PC-3 (cell line): Measurements from ENCODE around the gene COL25A1. TPM values are rescaled to one million over a fixed set of nuclear protein-coding genes. Genes with fewer than 3 reads are reported as not detected.

Source experiments
- ATAC-seq: fragments of 200-7000 bp; cut with Tn5 transposase; 2 replicates; pipeline ENCODE4 v1.9.1; 2020; ENCODE audit warnings: mild to moderate bottlenecking, moderate library complexity
- BruUV-seq: library from RNA; stranded (reverse); fragments of 400-500 nt; replicated peaks from 2 replicates; lab custom pipeline; 2021; lab: Mats Ljungman, UMichigan
- CTCF ChIA-PET: fragments of 300-600 bp; sonication (Branson Sonifier 250); formaldehyde crosslinking; loops from one replicate; lab custom pipeline; 2022; ENCODE audit warnings: antibody characterized with exemption; lab: Charles Lee
- POLR2A ChIA-PET: fragments of 300-600 bp; sonication (Branson Sonifier 250); formaldehyde crosslinking; loops from one replicate; lab custom pipeline; 2022; ENCODE audit warnings: antibody characterized with exemption; ENCODE audit not compliant: unreplicated experiment; lab: Charles Lee
- DNase-seq: peaks from one replicate; pipeline ENCODE4 v3.0.0-alpha.2; 2015
- H2AFZ ChIP-seq: fragments of 300-600 bp; sonication (generic); 2 replicates; pipeline ENCODE4 v1.6.0; 2016; ENCODE audit warnings: antibody characterized with exemption, low read length
- H3F3A ChIP-seq: fragments of 300-600 bp; sonication (generic); one replicate; pipeline ENCODE4 v1.6.0; 2017; ENCODE audit warnings: antibody characterized with exemption, low read length, control low read depth, mild to moderate bottlenecking; ENCODE audit not compliant: unreplicated experiment
- H3K27ac ChIP-seq: fragments of 300-600 bp; sonication (generic); 2 replicates; pipeline ENCODE4 v1.5.1; 2016; ENCODE audit warnings: mild to moderate bottlenecking, low read length
- H3K27me3 ChIP-seq: fragments of 300-600 bp; sonication (generic); 2 replicates; pipeline ENCODE4 v1.6.1; 2016; ENCODE audit warnings: low read length, mixed read lengths
- H3K36me3 ChIP-seq: fragments of 300-600 bp; sonication (generic); 2 replicates; pipeline ENCODE4 v1.6.1; 2016; ENCODE audit warnings: low read depth, mixed run types, low read length, mixed read lengths
- H3K4me1 ChIP-seq: fragments of 300-600 bp; sonication (generic); 2 replicates; pipeline ENCODE4 v1.5.1; 2016; ENCODE audit warnings: low read length; ENCODE audit not compliant: insufficient read depth
- H3K4me2 ChIP-seq: fragments of 300-600 bp; sonication (generic); 2 replicates; pipeline ENCODE4 v1.6.0; 2016; ENCODE audit warnings: low read length
- H3K4me3 ChIP-seq: fragments of 300-600 bp; sonication (generic); 2 replicates; pipeline ENCODE4 v1.5.1; 2016; ENCODE audit warnings: mild to moderate bottlenecking, low read length, mixed read lengths
- H3K79me2 ChIP-seq: fragments of 300-600 bp; sonication (generic); 2 replicates; pipeline ENCODE4 v1.6.1; 2017; ENCODE audit warnings: low read length, mixed read lengths
- H3K9ac ChIP-seq: fragments of 300-600 bp; sonication (generic); 2 replicates; pipeline ENCODE4 v1.6.0; 2016; ENCODE audit warnings: mild to moderate bottlenecking, low read length
- H3K9me2 ChIP-seq: fragments of 300-600 bp; sonication (generic); replicated peaks from 2 replicates; pipeline ENCODE4 v1.6.1; 2016; ENCODE audit warnings: mixed run types, low read length, mixed read lengths
- H3K9me3 ChIP-seq: fragments of 300-600 bp; sonication (generic); 2 replicates; pipeline ENCODE4 v1.6.1; 2016; ENCODE audit warnings: low read length, mixed read lengths
- H4K20me1 ChIP-seq: fragments of 300-600 bp; sonication (generic); 2 replicates; pipeline ENCODE4 v1.6.1; 2016; ENCODE audit warnings: low read length, mixed read lengths
- CTCF ChIP-seq: fragments of 300-600 bp; sonication (generic); conservative IDR thresholded peaks from 2 replicates; pipeline ENCODE4 v1.5.1; 2017; ENCODE audit warnings: antibody characterized with exemption, low read depth, mild to moderate bottlenecking, low read length
- EZH2 ChIP-seq: fragments of 300-600 bp; sonication (generic); IDR thresholded peaks from one replicate; pipeline ENCODE4 v1.6.1; 2017; ENCODE audit warnings: antibody characterized with exemption, mild to moderate bottlenecking, low read length; ENCODE audit not compliant: unreplicated experiment
- EZH2phosphoT487 ChIP-seq: fragments of 300-600 bp; sonication (generic); IDR thresholded peaks from 2 replicates; pipeline ENCODE4 v1.6.1; 2018; ENCODE audit warnings: mild to moderate bottlenecking, antibody characterized with exemption, low read length, borderline replicate concordance
- intact Hi-C: fragments of 100-400 bp; cut with micrococcal nuclease; formaldehyde crosslinking; loops from 2 replicates; pipeline ENCODE4 v1.9.0; 2023
- total RNA-seq: library from RNA; depleted of rRNA; stranded (reverse); fragments of >200 nt; gene quantifications from 2 replicates; pipeline ENCODE4 v1.2.3, GENCODE V29; 2014

Gene COL25A1
- total RNA-seq, 1 experiment from 2014 or later = not detected

- H3K9me3 ChIP-seq = no peaks in the 10 kb centered on the region
- ChIA-PET CTCF (no interaction called here), POLR2A (no interaction called here)
- H4K20me1 ChIP-seq = no peaks in the 10 kb centered on the region
- no peak overlapping the region for H3K4me3 ChIP-seq
- no peak overlapping the region for H3K4me2 ChIP-seq
- intact Hi-C loops = no loop called here
- H3K9ac ChIP-seq = no peak overlapping the region
- H3K36me3 ChIP-seq = no peaks in the 10 kb centered on the region
- DNase-seq = no peak
- TF ChIP-seq EZH2phosphoT487 = no peak
- H3K9me2 ChIP-seq = no peaks in the 10 kb centered on the region
- BruUV-seq = no TSS peak
- H3K27ac ChIP-seq = no peak overlapping the region
- H3K4me1 ChIP-seq = no peaks in the 10 kb centered on the region
- ATAC-seq = no peak
- peaks cover 19% of the 10 kb centered on the region; the same call in 1 of the 2 replicates for H3K27me3 ChIP-seq
- H3F3A ChIP-seq = no peaks in the 10 kb centered on the region
- no peak overlapping the region for H2AFZ ChIP-seq
- no peaks in the 10 kb centered on the region for H3K79me2 ChIP-seq
Observed at GRCh38 chr4:109155682-109156283, 146.7 kb downstream of the COL25A1 start.

GRCh38 chr4:109155084-109155483 lies 147.4 kb downstream of the COL25A1 start:
- ChIA-PET POLR2A (no interaction called here), CTCF (no interaction called here)
- no TSS peak for BruUV-seq
- TF ChIP-seq EZH2phosphoT487 = no peak
- no peak for TF ChIP-seq CTCF
- no peak for TF ChIP-seq EZH2
- no peaks in the 10 kb centered on the region for H3F3A ChIP-seq
- no peak overlapping the region for H2AFZ ChIP-seq
- no peaks in the 10 kb centered on the region for H4K20me1 ChIP-seq
- intact Hi-C loops = no loop called here
- H3K4me2 ChIP-seq = no peak overlapping the region
- no peaks in the 10 kb centered on the region for H3K4me1 ChIP-seq
- DNase-seq (no peak), ATAC-seq (no peak)
- H3K9ac ChIP-seq = no peak overlapping the region
- peaks cover 19% of the 10 kb centered on the region; the same call in 1 of the 2 replicates for H3K27me3 ChIP-seq
- H3K9me2 ChIP-seq = no peaks in the 10 kb centered on the region
- H3K27ac ChIP-seq = no peak overlapping the region
- H3K79me2 ChIP-seq = no peaks in the 10 kb centered on the region
- H3K36me3 ChIP-seq = no peaks in the 10 kb centered on the region
- H3K4me3 ChIP-seq = no peak overlapping the region
- no peaks in the 10 kb centered on the region for H3K9me3 ChIP-seq

GRCh38 chr4:109154424-109154823 lies 148.0 kb downstream of the COL25A1 start:
- no TSS peak for BruUV-seq
- TF ChIP-seq CTCF (no peak), EZH2phosphoT487 (no peak), EZH2 (no peak)
- H2AFZ ChIP-seq = no peak overlapping the region
- CTCF ChIA-PET = no interaction called here
- POLR2A ChIA-PET = no interaction called here
- intact Hi-C loops = no loop called here
- no peaks in the 10 kb centered on the region for H3K79me2 ChIP-seq
- no peaks in the 10 kb centered on the region for H3K4me1 ChIP-seq
- no peak overlapping the region for H3K4me2 ChIP-seq
- no peak overlapping the region for H3K9ac ChIP-seq
- no peaks in the 10 kb centered on the region for H3F3A ChIP-seq
- no peaks in the 10 kb centered on the region for H3K9me3 ChIP-seq
- H3K27me3 ChIP-seq = peaks cover 17% of the 10 kb centered on the region; the same call in 1 of the 2 replicates
- no peak overlapping the region for H3K27ac ChIP-seq
- no peak overlapping the region for H3K4me3 ChIP-seq
- no peaks in the 10 kb centered on the region for H4K20me1 ChIP-seq
- no peaks in the 10 kb centered on the region for H3K36me3 ChIP-seq
- H3K9me2 ChIP-seq = no peaks in the 10 kb centered on the region
- no peak for ATAC-seq
- DNase-seq = no peak
